Endothelial cell of umbilical vein (primary cell): ENCODE data around the gene ABL1. TPM values are rescaled to one million over a fixed set of nuclear protein-coding genes. Genes with fewer than 3 reads are reported as not detected.

Source experiments
- BruUV-seq: library from RNA; stranded (reverse); fragments of 400-500 nt; replicated peaks from 2 replicates; lab custom pipeline; 2021; lab: Mats Ljungman, UMichigan
- CTCF ChIA-PET: fragments of 300-600, 350-600 bp; sonication (Branson Sonifier 250); formaldehyde crosslinking; loops from one replicate; lab custom pipeline; 2021; ENCODE audit warnings: antibody characterized with exemption, inconsistent platforms; lab: Charles Lee
- POLR2A ChIA-PET: fragments of 300-600, 350-600 bp; sonication (Branson Sonifier 250); formaldehyde crosslinking; loops from one replicate; lab custom pipeline; 2021; ENCODE audit warnings: antibody characterized with exemption, inconsistent platforms; lab: Charles Lee
- DNase-seq: peaks from one replicate; pipeline ENCODE4 v3.0.0-alpha.2; 2011; ENCODE audit warnings: low read depth, low spot score
- FAIRE-seq: peaks from 2 replicates; lab custom pipeline; 2011; peaks lifted over from hg19 to GRCh38; lab: Jason Lieb, UNC
- H2AFZ ChIP-seq: 2 replicates; pipeline ENCODE4 v1.6.0; 2012; ENCODE audit warnings: low read depth, low read length, control low read depth, inconsistent platforms
- H3K27ac ChIP-seq: 2 replicates; pipeline ENCODE4 v1.5.1; 2011; ENCODE audit warnings: low read depth, mild to moderate bottlenecking, control low read depth, low read length, moderate library complexity; ENCODE audit not compliant: insufficient read depth
- H3K27me3 ChIP-seq, 2 experiments: 2 replicates each; pipeline versions ENCODE4 v1.6.0 to v1.6.1; 2011; ENCODE audit warnings: low read length in 2 of 2, mixed read lengths in 1 of 2; ENCODE audit not compliant: control insufficient read depth in 2 of 2, insufficient read depth in 2 of 2
- H3K36me3 ChIP-seq, 2 experiments: 2 replicates in 1 of 2; 3 replicates in 1 of 2; pipeline ENCODE4 v1.5.1; 2011; ENCODE audit warnings: low read length in 2 of 2, mild to moderate bottlenecking in 1 of 2, moderate library complexity in 1 of 2; ENCODE audit not compliant: control insufficient read depth in 2 of 2, insufficient read depth in 2 of 2; ENCODE audit errors: extremely low read depth in 1 of 2
- H3K4me1 ChIP-seq: 3 replicates; pipeline ENCODE4 v1.5.1; 2011; ENCODE audit warnings: mild to moderate bottlenecking, low read length; ENCODE audit not compliant: control insufficient read depth, insufficient read depth; ENCODE audit errors: extremely low read depth
- H3K4me2 ChIP-seq: 2 replicates; pipeline ENCODE4 v1.6.1; 2011; ENCODE audit warnings: low read length, control low read depth, mixed read lengths; ENCODE audit not compliant: insufficient read depth
- H3K4me3 ChIP-seq, 3 experiments: fragments of 200-600 bp in 1 of 3; sonication (generic), shearing (Covaris generic) in 1 of 3; replicated peaks in 1 of 3; 2 replicates each; pipeline ENCODE4 v1.5.1; 2011 to 2016; ENCODE audit warnings: control low read depth in 3 of 3, low read length in 3 of 3, mild to moderate bottlenecking in 2 of 3, inconsistent platforms in 1 of 3, low read depth in 1 of 3, moderate library complexity in 1 of 3; ENCODE audit not compliant: insufficient read depth in 1 of 3
- H3K79me2 ChIP-seq: 2 replicates; pipeline ENCODE4 v1.6.0; 2012; ENCODE audit warnings: low read length, inconsistent platforms; ENCODE audit not compliant: control insufficient read depth, insufficient read depth
- H3K9ac ChIP-seq: replicated peaks from 2 replicates; pipeline ENCODE3; 2011; ENCODE audit warnings: low read length, control low read depth; ENCODE audit not compliant: insufficient read depth; ENCODE audit errors: extremely low read depth
- H3K9me1 ChIP-seq: replicated peaks from 3 replicates; pipeline ENCODE4 v1.6.0; 2011; ENCODE audit warnings: mild to moderate bottlenecking, low read length; ENCODE audit not compliant: control insufficient read depth, insufficient read depth; ENCODE audit errors: extremely low read depth
- H3K9me3 ChIP-seq: replicated peaks from 2 replicates; pipeline ENCODE4 v1.5.1; 2012; ENCODE audit warnings: low read length, inconsistent platforms; ENCODE audit not compliant: control insufficient read depth, insufficient read depth
- H4K20me1 ChIP-seq: replicated peaks from 2 replicates; pipeline ENCODE3; 2011; ENCODE audit warnings: mild to moderate bottlenecking, low read length; ENCODE audit not compliant: control insufficient read depth, insufficient read depth; ENCODE audit errors: extremely low read depth
- CTCF ChIP-seq, 2 donors: IDR thresholded peaks; 1 replicate in 1 of 2; 2 replicates in 1 of 2; pipeline ENCODE4 v1.5.1; 2011; ENCODE audit warnings: low read length in 2 of 2, mild to moderate bottlenecking in 2 of 2, moderate library complexity in 2 of 2, control low read depth in 1 of 2, inconsistent platforms in 1 of 2, low read depth in 1 of 2; ENCODE audit not compliant: insufficient read depth in 1 of 2; ENCODE audit errors: extremely low read depth in 1 of 2
- EZH2 ChIP-seq: IDR thresholded peaks from 2 replicates; pipeline ENCODE4 v1.6.1; 2012; ENCODE audit warnings: borderline replicate concordance, low read depth, mild to moderate bottlenecking, moderate library complexity, low read length, inconsistent platforms; ENCODE audit not compliant: severe bottlenecking
- FOS ChIP-seq: IDR thresholded peaks from 2 replicates; pipeline ENCODE4 v1.6.1; 2011; ENCODE audit warnings: mild to moderate bottlenecking, low read length, moderate library complexity, borderline replicate concordance; ENCODE audit not compliant: insufficient read depth
- GATA2 ChIP-seq: IDR thresholded peaks from 2 replicates; pipeline ENCODE4 v1.7.0; 2011; ENCODE audit warnings: low read depth, mild to moderate bottlenecking, moderate library complexity, mixed read lengths, low read length; ENCODE audit not compliant: insufficient read length, insufficient read depth
- JUN ChIP-seq: IDR thresholded peaks from 2 replicates; pipeline ENCODE4 v1.6.1; 2011; ENCODE audit warnings: borderline replicate concordance, low read depth; ENCODE audit not compliant: insufficient read length, insufficient read depth
- MYC ChIP-seq: IDR thresholded peaks from one replicate; pipeline ENCODE4 v1.6.1; 2011; ENCODE audit warnings: mild to moderate bottlenecking, low read depth, low read length
- POLR2A ChIP-seq: IDR thresholded peaks from 2 replicates; pipeline ENCODE4 v1.6.1; 2012; ENCODE audit warnings: low read depth, mild to moderate bottlenecking, control low read depth, low read length
- POLR2AphosphoS5 ChIP-seq: IDR thresholded peaks from 2 replicates; pipeline ENCODE4 v1.6.1; 2012; ENCODE audit warnings: low read depth, mild to moderate bottlenecking, control low read depth, low read length, moderate library complexity; ENCODE audit not compliant: insufficient read depth
- dilution Hi-C: fragments of 300-500 bp; cut with MboI; formaldehyde crosslinking; loops from one replicate; pipeline ENCODE4 v1.15.0; 2019; ENCODE audit warnings: low sequenced_read_pairs; ENCODE audit not compliant: extremely low pct_ligation_motif_present
- intact Hi-C: fragments of 100-400 bp; cut with micrococcal nuclease; formaldehyde crosslinking; loops from one replicate; pipeline ENCODE4 v1.10.0; 2022
- polyA plus RNA-seq, 4 experiments: library from polyadenylated mRNA; depleted of rRNA in 3 of 4; stranded (reverse) in 3 of 4; unstranded in 1 of 4; fragments of >200 nt; gene quantifications; 2 replicates each; pipeline versions ENCODE4 v1.2.1 to v1.2.3, GENCODE V29; 2011 to 2012; ENCODE audit warnings: missing spikeins in 1 of 4
- total RNA-seq: library from RNA; stranded (reverse); gene quantifications from 2 replicates; pipeline ENCODE4 v1.2.3, GENCODE V29; 2021
- TF ChIP-seq, protein P1 (sequence below): IDR thresholded peaks from 2 replicates; pipeline ENCODE4 v1.6.1; 2011; ENCODE audit not compliant: insufficient read depth, insufficient read length

Gene ABL1
- total and polyA plus RNA-seq, 2 donors (not counting 3 experiments of a cell fraction or from before 2014, with no cell fraction given), result 32.1 to 87.1 TPM

- Histone ChIP-seq H3K4me3 (no peak overlapping the region), H3K9me3 (no peaks in the 10 kb centered on the region), H3K36me3 (peaks cover 52 to 77% of the 10 kb centered on the region in 2 experiments), H3K4me2 (no peak overlapping the region), H2AFZ (no peak overlapping the region), H3K79me2 (peaks cover 3% of the 10 kb centered on the region), H3K9me1 (no peaks in the 10 kb centered on the region), H3K4me1 (no peaks in the 10 kb centered on the region), H3K27ac (no peak overlapping the region), H3K9ac (no peak overlapping the region), H3K27me3 (no peaks in the 10 kb centered on the region), H4K20me1 (no peaks in the 10 kb centered on the region)
- DNase-seq (no peak), FAIRE-seq (no peak)
- CTCF ChIA-PET, result interaction anchor here (0.6 to 1.9 kb wide), 3 partner anchors 9 to 163 kb away, joined by 3 to 8 read pairs (median 4); no protein-coding TSS in a partner anchor
- POLR2A ChIA-PET, result no interaction called here
- dilution Hi-C loops (no loop called here), intact Hi-C loops (no loop called here)
- no peak for TF ChIP-seq JUN
- TF ChIP-seq CTCF (IDR thresholded peaks at IDR 0.05; ENCODE audit: extremely low read depth in 1 of 2, insufficient read depth in 1 of 2, low read depth in 1 of 2, low read length in 2 of 2), result no peak
- no peak for TF ChIP-seq EZH2
- TF ChIP-seq POLR2A, result no peak
- TF ChIP-seq FOS, result no peak
- no peak for TF ChIP-seq POLR2AphosphoS5
- TF ChIP-seq GATA2, result no peak
- TF ChIP-seq, protein P1, sequence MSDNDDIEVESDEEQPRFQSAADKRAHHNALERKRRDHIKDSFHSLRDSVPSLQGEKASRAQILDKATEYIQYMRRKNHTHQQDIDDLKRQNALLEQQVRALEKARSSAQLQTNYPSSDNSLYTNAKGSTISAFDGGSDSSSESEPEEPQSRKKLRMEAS, result no peak
- TF ChIP-seq MYC, result no peak
- no TSS peak for BruUV-seq
These were observed 48.4 kb downstream of the ABL1 start for GRCh38 chr9:130883479-130883878.
